H1 (cell line): ENCODE results near the gene CRHBP. TPM values are rescaled to one million over a fixed set of nuclear protein-coding genes. Genes with fewer than 3 reads are reported as not detected.

ENCODE experiments used
- CTCF ChIA-PET: fragments of 300-600 bp; sonication (Branson Sonifier 250); formaldehyde crosslinking; loops from one replicate; lab custom pipeline; 2021; ENCODE audit not compliant: partially characterized antibody; lab: Charles Lee
- POLR2A ChIA-PET: fragments of 300-600 bp; sonication (Branson Sonifier 250); formaldehyde crosslinking; loops from one replicate; lab custom pipeline; 2021; ENCODE audit warnings: inconsistent platforms; ENCODE audit not compliant: partially characterized antibody; lab: Charles Lee
- DNase-seq, 2 experiments: peaks; one replicate each; pipeline versions ENCODE4 v3.0.0 to v3.0.0-alpha.2; 2010 to 2022; ENCODE audit warnings: low spot score in 2 of 2, low read depth in 1 of 2, mixed read lengths in 1 of 2
- FAIRE-seq: peaks from 2 replicates; lab custom pipeline; 2011; peaks lifted over from hg19 to GRCh38; lab: Jason Lieb, UNC
- H2AFZ ChIP-seq: 2 replicates; pipeline ENCODE4 v1.8.1; 2012; ENCODE audit warnings: low read length, inconsistent platforms
- H2AK5ac ChIP-seq: 2 replicates; pipeline ENCODE4 v1.6.1; 2013; ENCODE audit warnings: low read depth, low read length
- H2BK120ac ChIP-seq: replicated peaks from 2 replicates; pipeline ENCODE3; 2013; ENCODE audit warnings: low read depth, low read length, inconsistent platforms
- H2BK12ac ChIP-seq: 2 replicates; pipeline ENCODE4 v1.6.1; 2013; ENCODE audit warnings: low read depth, low read length
- H2BK15ac ChIP-seq: 2 replicates; pipeline ENCODE4 v1.6.1; 2013; ENCODE audit warnings: low read length
- H2BK20ac ChIP-seq: 2 replicates; pipeline ENCODE4 v1.6.1; 2013; ENCODE audit warnings: low read length
- H2BK5ac ChIP-seq: 2 replicates; pipeline ENCODE4 v1.6.1; 2013; ENCODE audit warnings: low read depth, low read length
- H3K14ac ChIP-seq: 2 replicates; pipeline ENCODE4 v1.6.1; 2013; ENCODE audit warnings: inconsistent platforms; ENCODE audit not compliant: insufficient read length
- H3K18ac ChIP-seq: 2 replicates; pipeline ENCODE4 v1.6.1; 2013; ENCODE audit warnings: low read length; ENCODE audit errors: extremely low read depth
- H3K23ac ChIP-seq: 2 replicates; pipeline ENCODE4 v1.6.1; 2013; ENCODE audit warnings: inconsistent platforms; ENCODE audit not compliant: insufficient read length
- H3K23me2 ChIP-seq: 2 replicates; pipeline ENCODE4 v1.6.1; 2013; ENCODE audit warnings: low read depth, low read length
- H3K27ac ChIP-seq: 2 replicates; pipeline ENCODE4 v1.6.1; 2011; ENCODE audit warnings: low read depth, low read length, inconsistent platforms
- H3K27me3 ChIP-seq, 4 experiments: replicated peaks in 1 of 4; 1 replicate in 1 of 4; 2 replicates in 3 of 4; pipeline versions ENCODE4 v1.6.1 to v1.8.1; 2011 to 2013; ENCODE audit warnings: low read length in 3 of 4, mild to moderate bottlenecking in 3 of 4, inconsistent platforms in 2 of 4, mixed read lengths in 2 of 4, moderate library complexity in 1 of 4; ENCODE audit not compliant: control insufficient read depth in 3 of 4, insufficient read depth in 3 of 4; ENCODE audit errors: extremely low read depth in 1 of 4
- H3K36me3 ChIP-seq, 4 experiments: 2 replicates each; pipeline versions ENCODE4 v1.6.1 to v1.8.1; 2011 to 2013; ENCODE audit warnings: mild to moderate bottlenecking in 4 of 4, low read length in 3 of 4, moderate library complexity in 2 of 4, control low read depth in 1 of 4, inconsistent platforms in 1 of 4; ENCODE audit not compliant: insufficient read depth in 4 of 4, control insufficient read depth in 2 of 4
- H3K4ac ChIP-seq: replicated peaks from 2 replicates; pipeline ENCODE3; 2013; ENCODE audit warnings: low read length, low read depth, mixed read lengths, inconsistent platforms; ENCODE audit not compliant: insufficient read length
- H3K4me1 ChIP-seq, 4 experiments: replicated peaks in 1 of 4; 1 replicate in 1 of 4; 2 replicates in 3 of 4; pipeline versions ENCODE4 v1.6.1 to v1.8.1; 2011 to 2013; ENCODE audit warnings: low read length in 3 of 4, inconsistent platforms in 2 of 4, mixed read lengths in 1 of 4; ENCODE audit not compliant: insufficient read depth in 4 of 4, control insufficient read depth in 3 of 4
- H3K4me2 ChIP-seq, 2 experiments: 2 replicates each; pipeline versions ENCODE4 v1.6.1 to v1.8.1; 2011 to 2013; ENCODE audit warnings: low read depth in 2 of 2, low read length in 2 of 2, control low read depth in 1 of 2, inconsistent platforms in 1 of 2, mild to moderate bottlenecking in 1 of 2; ENCODE audit not compliant: insufficient read depth in 1 of 2
- H3K4me3 ChIP-seq, 4 experiments: fragments of 200-600, 300-600 bp in 1 of 4; sonication (generic), shearing (Covaris generic), sonication (Bioruptor Twin) in 1 of 4; 2 replicates each; pipeline versions ENCODE4 v1.5.1 to v1.8.1; 2011 to 2016; ENCODE audit warnings: low read length in 4 of 4, low read depth in 3 of 4, control low read depth in 2 of 4, inconsistent platforms in 2 of 4, mild to moderate bottlenecking in 2 of 4, mixed read lengths in 1 of 4, moderate library complexity in 1 of 4; ENCODE audit not compliant: insufficient read depth in 2 of 4; ENCODE audit errors: extremely low read depth in 1 of 4
- H3K56ac ChIP-seq: replicated peaks from 2 replicates; pipeline ENCODE3; 2013; ENCODE audit warnings: low read depth, mild to moderate bottlenecking, mixed read lengths, low read length, inconsistent platforms; ENCODE audit not compliant: insufficient read length
- H3K79me1 ChIP-seq: 2 replicates; pipeline ENCODE4 v1.6.1; 2013; ENCODE audit warnings: low read depth, low read length, control low read depth
- H3K79me2 ChIP-seq, 2 experiments: 2 replicates each; pipeline versions ENCODE4 v1.6.1 to v1.8.1; 2012 to 2013; ENCODE audit warnings: low read length in 2 of 2, mild to moderate bottlenecking in 2 of 2, inconsistent platforms in 1 of 2; ENCODE audit not compliant: insufficient read depth in 2 of 2, control insufficient read depth in 1 of 2
- H3K9ac ChIP-seq, 4 experiments: replicated peaks in 1 of 4; 1 replicate in 1 of 4; 2 replicates in 3 of 4; pipeline versions ENCODE4 v1.6.1 to v1.8.1; 2011 to 2013; ENCODE audit warnings: low read depth in 3 of 4, low read length in 3 of 4, control low read depth in 2 of 4, mild to moderate bottlenecking in 2 of 4, moderate library complexity in 2 of 4, inconsistent platforms in 1 of 4; ENCODE audit errors: extremely low read depth in 1 of 4
- H3K9me3 ChIP-seq, 2 experiments: 2 replicates each; pipeline versions ENCODE4 v1.6.1 to v1.8.1; 2012 to 2013; ENCODE audit warnings: mild to moderate bottlenecking in 2 of 2, moderate library complexity in 2 of 2, control low read depth in 1 of 2, inconsistent platforms in 1 of 2, low read depth in 1 of 2, low read length in 1 of 2, mixed read lengths in 1 of 2; ENCODE audit not compliant: insufficient read depth in 2 of 2
- H4K20me1 ChIP-seq, 2 experiments: replicated peaks in 1 of 2; 2 replicates each; pipeline versions ENCODE3 to v1.8.1; 2011 to 2013; ENCODE audit warnings: inconsistent platforms in 2 of 2, low read length in 2 of 2, mild to moderate bottlenecking in 1 of 2; ENCODE audit not compliant: insufficient read depth in 2 of 2, control insufficient read depth in 1 of 2
- H4K5ac ChIP-seq: 2 replicates; pipeline ENCODE4 v1.6.1; 2013; ENCODE audit warnings: low read length, low read depth, mixed read lengths, inconsistent platforms; ENCODE audit not compliant: insufficient read length
- H4K8ac ChIP-seq: 2 replicates; pipeline ENCODE4 v1.8.0; 2013; ENCODE audit warnings: mild to moderate bottlenecking, moderate library complexity, low read length, inconsistent platforms; ENCODE audit not compliant: insufficient read depth; ENCODE audit errors: extremely low read depth
- H4K91ac ChIP-seq: replicated peaks from 2 replicates; pipeline ENCODE3; 2013; ENCODE audit warnings: low read length, mixed read lengths, inconsistent platforms; ENCODE audit not compliant: insufficient read length
- GABPA ChIP-seq: IDR thresholded peaks from 2 replicates; pipeline ENCODE4 v1.6.1; 2011; ENCODE audit warnings: mild to moderate bottlenecking, low read length, moderate library complexity, borderline replicate concordance; ENCODE audit not compliant: insufficient read depth
- HDAC6 ChIP-seq: IDR thresholded peaks from one replicate; pipeline ENCODE4 v1.7.1; 2012; ENCODE audit warnings: low read depth, mild to moderate bottlenecking, inconsistent platforms, low read length, moderate library complexity
- JUN ChIP-seq: IDR thresholded peaks from 2 replicates; pipeline ENCODE4 v1.6.1; 2011; ENCODE audit warnings: low read depth, mild to moderate bottlenecking, improper control_type of control experiment, low read length
- JUND ChIP-seq: IDR thresholded peaks from 2 replicates; pipeline ENCODE4 v1.6.1; 2011; ENCODE audit warnings: mild to moderate bottlenecking, improper control_type of control experiment, low read length
- KDM4A ChIP-seq: IDR thresholded peaks from one replicate; pipeline ENCODE4 v1.7.1; 2012; ENCODE audit warnings: low read depth, mild to moderate bottlenecking, moderate library complexity, low read length, inconsistent platforms; ENCODE audit not compliant: severe bottlenecking
- NRF1 ChIP-seq: IDR thresholded peaks from 2 replicates; pipeline ENCODE4 v1.6.1; 2011; ENCODE audit warnings: mild to moderate bottlenecking, low read depth, low read length, improper control_type of control experiment
- POLR2A ChIP-seq, 2 experiments: IDR thresholded peaks; 1 replicate in 1 of 2; 2 replicates in 1 of 2; pipeline ENCODE4 v1.6.1; 2011; ENCODE audit warnings: low read depth in 2 of 2, low read length in 2 of 2, mild to moderate bottlenecking in 2 of 2; ENCODE audit errors: control extremely low read depth in 1 of 2
- SP2 ChIP-seq: IDR thresholded peaks from 2 replicates; pipeline ENCODE4 v1.6.1; 2012; ENCODE audit warnings: mild to moderate bottlenecking, low read length, inconsistent platforms
- SP4 ChIP-seq: IDR thresholded peaks from 2 replicates; pipeline ENCODE4 v1.6.1; 2012; ENCODE audit warnings: low read length, inconsistent platforms
- SRF ChIP-seq: IDR thresholded peaks from 2 replicates; pipeline ENCODE4 v1.6.1; 2011; ENCODE audit warnings: mild to moderate bottlenecking, low read depth, low read length, moderate library complexity
- TCF12 ChIP-seq: IDR thresholded peaks from 2 replicates; pipeline ENCODE4 v1.6.1; 2011; ENCODE audit warnings: low read depth, mild to moderate bottlenecking, low read length
- TEAD4 ChIP-seq: IDR thresholded peaks from 2 replicates; pipeline ENCODE4 v1.6.1; 2012; ENCODE audit warnings: low read depth, low read length, inconsistent platforms, mixed read lengths
- WGBS, 2 experiments: shearing (Covaris generic) in 1 of 2; methylation state at CpG; one replicate each; pipeline versions ENCODE4 v1.1.6 to v1.1.7; 2013 to 2015; ENCODE audit warnings: low lambda C conversion rate in 2 of 2, mixed read lengths in 2 of 2, inconsistent platforms in 1 of 2, low coverage in 1 of 2, missing lambda C conversion rate in 1 of 2; ENCODE audit not compliant: insufficient replicate concordance in 2 of 2, insufficient coverage in 1 of 2, insufficient read length in 1 of 2; ENCODE audit errors: extremely low coverage in 1 of 2, missing lambda C conversion rate in 1 of 2; 5-methylcytosine and 5-hydroxymethylcytosine counted together
- polyA plus RNA-seq, 7 experiments: library from polyadenylated mRNA; depleted of rRNA in 3 of 7; stranded (reverse) in 5 of 7; unstranded in 2 of 7; fragments of >200 nt in 5 of 7; fragments of 200-250 nt in 2 of 7; gene quantifications; 1 replicate in 5 of 7; 2 replicates in 1 of 7; 4 replicates in 1 of 7; pipeline versions ENCODE4 v1.2.1 to v1.2.3, GENCODE V29; 2011 to 2013; ENCODE audit warnings: missing spikeins in 2 of 7, mixed read lengths in 2 of 7
- total RNA-seq: library from RNA; stranded (reverse); fragmentation: NEBNext Ultra II Directional; extraction: Animal tissue kit (Norgen Biotek cat#: 25700); gene quantifications from 2 replicates; pipeline ENCODE4 v1.2.1, GENCODE V29; 2021

The CRHBP gene
- total and polyA plus RNA-seq, 2 of the 8 experiments (the other 6 are each of a cell fraction or from before 2014, with no cell fraction given) = 0.30 TPM; not detected in 1

DNA sequence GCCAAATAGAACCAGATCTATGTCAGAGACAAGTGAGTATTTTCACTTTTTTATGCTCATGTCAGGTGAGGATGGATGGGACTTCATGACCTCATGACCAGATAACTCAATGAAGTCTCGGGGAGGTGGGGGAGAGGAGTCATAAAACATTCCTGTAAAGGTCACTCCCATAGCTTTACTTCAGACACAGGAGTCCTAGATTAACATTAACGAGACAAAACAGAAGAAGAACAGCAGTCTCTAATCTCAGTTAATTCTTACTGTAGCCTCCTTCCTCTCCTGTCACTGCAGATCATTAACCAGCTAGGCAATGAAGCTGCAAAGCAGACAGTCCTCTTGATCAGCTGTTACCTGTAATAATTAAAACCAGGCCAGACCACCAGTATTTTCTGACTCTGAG is 11.2 kb downstream of the CRHBP start:
- Histone ChIP-seq H3K4me1 (peaks cover 0 to 2% (median under 1%) of the 10 kb centered on the region in 4 experiments; a peak in 2 of 7 replicates), H3K23me2 (no peaks in the 10 kb centered on the region), H3K4me3 (no peak overlapping the region), H3K4ac (no peak overlapping the region), H2BK5ac (no peak overlapping the region), H3K9me3 (no peaks in the 10 kb centered on the region), H2AFZ (no peak overlapping the region), H2BK12ac (no peak overlapping the region), H3K27ac (no peak overlapping the region), H3K14ac (no peak overlapping the region), H4K91ac (no peak overlapping the region), H3K79me1 (no peaks in the 10 kb centered on the region), H3K36me3 (no peaks in the 10 kb centered on the region), H2BK15ac (no peak overlapping the region), H3K79me2 (no peaks in the 10 kb centered on the region), H3K9ac (no peak overlapping the region), H3K23ac (no peak overlapping the region), H3K18ac (no peak overlapping the region), H3K27me3 (no peaks in the 10 kb centered on the region; a peak in 1 of 7 replicates), H3K4me2 (no peak overlapping the region), H2BK120ac (no peak overlapping the region), H4K20me1 (no peaks in the 10 kb centered on the region), H2BK20ac (no peak overlapping the region), H2AK5ac (no peak overlapping the region), H3K56ac (no peak overlapping the region), H4K8ac (no peak overlapping the region), H4K5ac (no peak overlapping the region)
- no peak for DNase-seq
- no peak for FAIRE-seq
- CTCF ChIA-PET = interaction anchor here (0.7 to 1.3 kb wide), 3 partner anchors 11 to 195 kb away, joined by 3 read pairs; no protein-coding TSS in a partner anchor
- POLR2A ChIA-PET = no interaction called here
- WGBS, 2 experiments = 90% methylated on average over 2 of the region's 2 CpGs; no CpG with 5 or more reads in 1 of the 2 experiments
- TF ChIP-seq JUN (no peak), KDM4A (no peak), JUND (no peak), SRF (no peak), SP2 (no peak), GABPA (no peak), TCF12 (no peak), TEAD4 (no peak), POLR2A (IDR thresholded peaks at IDR 0.05; ENCODE audit: control extremely low read depth in 1 of 2, low read depth in 2 of 2, low read length in 2 of 2) (no peak), NRF1 (no peak), HDAC6 (no peak), SP4 (no peak)
